Measurements from ENCODE around the gene RAX2.

Gene RAX2

DNA sequence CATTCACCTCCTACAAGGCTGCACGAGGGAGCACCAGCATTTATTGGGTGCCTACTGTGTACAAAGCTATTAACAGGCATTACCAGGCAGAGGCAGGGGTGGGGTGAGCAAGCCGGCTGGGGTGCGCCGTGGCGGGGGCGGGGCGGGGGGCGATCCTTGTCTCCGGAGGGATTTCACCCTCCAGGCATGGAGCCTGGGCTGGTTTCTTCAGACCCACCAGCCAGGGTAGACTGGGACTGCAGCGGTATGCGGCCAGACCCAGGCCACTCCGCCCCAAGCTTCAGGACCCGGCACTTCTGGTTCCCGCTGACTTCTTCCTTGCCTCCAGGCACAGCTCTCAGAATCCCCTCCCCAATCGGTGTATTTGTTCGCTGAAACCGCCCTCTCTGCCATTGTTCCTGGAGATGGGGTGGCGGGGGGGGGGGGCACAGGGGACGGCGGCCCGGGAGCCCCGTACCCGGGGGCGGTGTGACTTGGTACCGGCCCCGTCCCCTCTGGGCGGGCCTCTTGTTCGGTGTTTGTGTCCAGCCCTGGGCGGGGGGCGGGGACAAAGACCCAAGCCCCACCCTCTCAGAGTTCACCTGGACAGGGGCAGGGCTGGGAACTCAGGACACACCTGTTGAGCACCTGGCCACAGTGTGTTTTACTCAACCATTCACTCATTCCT, 49.5 kb downstream of the RAX2 start:
- no peak for DNase-seq

DNA sequence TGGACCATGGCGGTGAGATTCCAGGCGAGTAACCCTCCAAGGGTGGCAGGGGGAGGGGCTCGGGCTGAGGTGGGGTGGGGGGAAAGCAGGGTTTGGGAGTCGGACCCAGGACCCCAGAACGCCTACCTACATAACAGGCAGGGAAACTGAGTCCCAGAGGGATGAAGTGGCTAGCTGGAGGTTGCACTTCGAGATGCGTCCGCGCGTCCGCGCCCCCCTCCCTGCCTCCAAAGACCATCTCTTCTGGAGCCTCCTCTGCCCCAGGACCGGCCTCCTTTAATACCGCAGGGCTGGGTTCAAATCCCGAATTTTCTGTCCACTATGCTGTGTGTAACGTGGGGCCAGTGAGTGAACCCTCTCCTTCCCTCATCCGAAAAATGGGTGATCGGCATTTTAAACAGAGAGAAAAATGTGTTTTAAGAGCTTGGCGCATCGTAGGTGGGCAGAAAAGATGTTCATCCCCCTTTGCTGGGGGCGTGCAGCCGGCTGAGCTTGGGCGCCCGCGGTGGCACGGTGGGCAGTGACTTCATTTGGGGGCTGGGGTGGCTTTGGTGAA, 50.1 kb downstream of the RAX2 start:
- DNase-seq, result no peak

DNA sequence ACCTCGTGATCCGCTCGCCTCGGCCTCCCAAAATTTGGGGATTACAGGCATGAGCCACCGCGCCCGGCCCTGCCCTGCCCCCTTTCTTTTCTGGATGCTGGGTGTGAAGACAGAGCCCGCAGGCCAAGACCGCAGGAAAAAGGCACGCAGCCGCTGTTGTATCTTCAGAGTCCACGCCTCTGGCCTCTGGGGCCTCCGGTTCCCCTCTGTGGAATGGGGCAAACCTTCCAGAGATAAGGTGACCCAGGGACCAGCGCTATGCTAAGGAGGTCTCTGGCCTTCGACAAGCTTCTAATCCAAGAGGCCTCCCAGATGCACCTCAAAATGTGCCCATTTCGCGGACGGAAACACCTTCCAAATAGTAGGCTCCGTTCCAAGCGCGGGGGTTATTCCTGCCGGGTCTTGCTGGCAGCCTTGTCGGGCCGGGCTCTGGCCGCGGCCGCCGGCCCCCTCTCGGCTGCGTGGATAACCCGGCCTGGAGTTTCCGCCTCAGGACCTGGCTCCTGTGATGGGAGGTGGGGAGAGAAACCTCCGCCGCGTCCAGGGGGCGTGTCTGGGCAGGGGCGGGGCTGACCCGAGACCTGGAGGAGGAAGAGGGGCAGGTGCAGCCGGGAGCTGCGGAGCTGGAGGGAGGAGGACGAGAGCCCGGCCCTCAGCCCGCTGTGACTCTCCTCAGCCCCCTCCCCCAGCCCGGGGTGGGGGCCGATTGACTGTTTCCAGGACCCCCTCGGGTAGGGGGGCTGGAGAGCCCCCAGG, 50.7 kb downstream of the RAX2 start:
- peak; percentile 90 for DNase-seq

DNA sequence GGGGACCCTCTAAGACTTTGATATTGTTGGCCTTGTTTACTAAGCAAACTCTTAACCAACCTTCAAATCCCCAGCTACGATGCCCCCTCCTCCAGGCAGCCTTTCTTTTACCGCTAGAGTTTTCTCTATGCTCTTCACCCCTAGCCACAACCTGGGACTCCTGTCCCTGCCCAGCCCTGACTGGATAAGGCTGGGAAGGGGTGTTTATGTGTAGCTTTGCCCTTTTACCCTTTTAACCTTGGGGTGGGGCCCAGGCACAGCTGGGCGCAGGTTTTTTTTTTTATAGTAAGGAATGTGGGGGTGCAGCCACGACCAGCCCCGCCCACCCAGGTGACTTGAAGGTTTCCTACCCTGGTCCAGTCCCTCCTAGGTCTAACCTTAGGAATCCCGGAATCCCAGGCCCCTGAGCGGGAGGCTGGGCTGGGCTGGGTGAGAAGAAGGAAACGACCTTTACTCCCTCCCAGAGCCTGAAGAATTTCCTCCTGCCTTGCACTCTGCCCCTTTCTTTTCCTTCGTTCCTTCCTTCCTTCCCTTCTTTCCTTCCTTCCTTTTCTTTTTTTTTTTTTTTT, 51.6 kb downstream of the RAX2 start:
- no peak for DNase-seq

DNA sequence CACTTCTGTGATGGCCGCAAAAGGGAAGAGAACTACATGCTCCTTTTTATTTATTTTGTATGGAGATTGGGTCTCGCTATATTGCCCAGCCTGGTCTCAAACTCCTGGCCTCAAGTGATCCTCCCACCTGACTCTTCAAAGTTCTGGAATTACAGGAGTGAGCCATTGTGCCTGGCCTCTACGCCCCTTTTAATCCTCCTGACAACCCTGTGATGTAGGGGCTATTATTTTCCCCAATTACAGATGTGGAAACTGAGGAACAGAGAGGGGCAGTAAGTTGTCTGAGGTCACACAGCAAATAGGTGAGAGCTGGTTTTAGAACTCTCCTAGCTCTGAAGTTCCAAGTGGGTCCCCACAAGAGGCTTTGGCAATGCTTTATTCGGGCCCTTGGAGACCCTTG, 52.2 kb downstream of the RAX2 start:
- no peak for DNase-seq
